ENCODE results near the gene KIAA1671.

KIAA1671 gene

GRCh38 chr22:25109878-25110595 lies 157.5 kb downstream of the KIAA1671 start:
- no peak for DNase-seq

DNA sequence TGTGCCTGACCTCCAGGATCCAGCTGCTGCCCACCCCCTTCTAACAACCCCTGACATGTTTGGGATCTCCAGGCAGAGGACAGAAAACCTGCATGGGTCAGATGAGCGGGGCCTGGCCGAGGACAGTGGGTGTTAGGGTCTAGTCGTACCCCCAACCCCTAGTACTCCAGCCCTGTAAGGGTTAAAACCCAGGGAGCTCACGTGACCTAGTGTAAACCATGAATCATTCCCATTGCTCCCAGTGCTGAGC lies 158.0 kb downstream of the KIAA1671 start:
- DNase-seq: no peak

DNA sequence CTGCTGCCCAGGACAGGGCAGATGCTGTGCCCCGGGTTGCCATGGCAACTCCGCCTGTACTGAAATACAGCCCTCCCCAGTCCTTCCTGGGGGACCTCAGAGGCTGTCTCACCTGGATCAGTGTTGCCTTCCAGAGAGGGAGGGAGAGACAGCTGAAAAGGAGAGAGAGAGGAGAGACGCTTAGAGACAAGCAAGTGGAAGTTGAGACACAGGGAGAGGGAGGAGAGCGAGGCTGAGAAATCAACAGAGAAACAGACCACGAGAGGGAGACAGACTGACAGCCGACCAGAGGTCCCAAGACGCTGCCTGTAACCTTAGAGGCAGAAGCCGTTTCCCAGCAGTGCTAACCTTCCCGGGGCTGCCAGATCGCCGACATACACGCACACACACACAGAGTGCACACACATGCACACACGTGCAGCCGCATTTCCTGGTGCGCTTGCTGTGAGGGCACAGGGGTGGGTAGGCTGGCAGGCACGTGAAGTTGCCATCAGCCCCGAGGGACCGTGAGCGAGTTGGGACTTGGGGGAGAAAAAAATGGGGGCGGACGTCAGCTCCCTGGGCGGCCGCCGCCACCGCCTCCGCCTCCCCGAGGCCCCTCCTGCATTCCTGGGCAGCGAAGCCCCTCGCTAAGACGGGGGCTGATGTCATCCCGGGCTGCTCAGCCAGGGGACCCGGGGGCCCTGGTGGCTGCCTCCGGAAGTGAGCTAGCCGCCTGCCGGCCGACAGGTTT lies 158.5 kb downstream of the KIAA1671 start:
- DNase-seq: peak in 36 of 56 donors; percentile 12 to 79 (median 48)

DNA sequence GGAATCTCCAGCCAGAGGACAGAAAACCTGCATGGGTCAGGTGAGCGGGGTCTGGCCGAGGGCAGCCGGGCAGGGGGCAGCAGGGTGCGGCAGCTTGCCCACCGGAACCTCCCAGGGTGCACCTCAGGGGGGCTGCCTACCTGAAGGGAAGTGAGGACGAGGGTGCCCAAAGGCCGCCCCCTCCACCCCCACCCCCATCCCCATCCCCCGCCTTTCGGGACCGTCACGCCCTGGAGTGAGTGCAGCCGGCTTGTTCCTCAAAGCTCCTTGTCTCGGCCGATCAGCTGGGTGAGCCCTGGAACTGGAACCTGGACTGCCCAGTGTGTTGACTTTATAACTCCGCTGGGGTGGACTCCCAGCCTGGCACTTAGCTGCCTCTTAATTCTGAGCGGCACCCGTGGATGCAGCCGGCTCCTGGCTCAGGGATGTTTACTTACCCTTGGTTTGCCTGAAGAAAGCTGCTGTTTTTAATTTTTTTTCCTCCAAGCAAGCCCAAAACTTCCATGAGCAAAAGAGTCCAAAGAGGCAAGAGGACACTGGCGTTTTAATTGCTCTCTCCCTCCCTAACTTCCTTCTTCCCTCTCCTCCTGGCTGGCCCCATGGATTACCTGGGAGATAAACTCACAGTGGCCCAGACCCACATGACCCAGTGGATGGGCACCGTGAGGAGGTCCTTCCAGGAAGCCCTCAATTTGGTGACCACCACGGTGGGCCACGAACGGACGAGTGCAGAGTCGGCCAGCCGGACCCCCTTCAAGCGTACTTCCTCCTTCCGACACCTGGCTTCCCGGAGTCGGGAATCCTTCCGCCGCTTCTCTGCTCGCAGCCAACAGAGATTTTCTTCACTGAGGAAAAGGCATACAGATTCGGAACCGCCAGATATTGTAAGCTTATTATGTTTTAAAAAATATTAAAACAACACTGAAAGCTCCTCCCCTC lies 159.3 kb downstream of the KIAA1671 start:
- peak in 4 of 56 donors; percentile 13 to 34 (median 27) for DNase-seq

DNA sequence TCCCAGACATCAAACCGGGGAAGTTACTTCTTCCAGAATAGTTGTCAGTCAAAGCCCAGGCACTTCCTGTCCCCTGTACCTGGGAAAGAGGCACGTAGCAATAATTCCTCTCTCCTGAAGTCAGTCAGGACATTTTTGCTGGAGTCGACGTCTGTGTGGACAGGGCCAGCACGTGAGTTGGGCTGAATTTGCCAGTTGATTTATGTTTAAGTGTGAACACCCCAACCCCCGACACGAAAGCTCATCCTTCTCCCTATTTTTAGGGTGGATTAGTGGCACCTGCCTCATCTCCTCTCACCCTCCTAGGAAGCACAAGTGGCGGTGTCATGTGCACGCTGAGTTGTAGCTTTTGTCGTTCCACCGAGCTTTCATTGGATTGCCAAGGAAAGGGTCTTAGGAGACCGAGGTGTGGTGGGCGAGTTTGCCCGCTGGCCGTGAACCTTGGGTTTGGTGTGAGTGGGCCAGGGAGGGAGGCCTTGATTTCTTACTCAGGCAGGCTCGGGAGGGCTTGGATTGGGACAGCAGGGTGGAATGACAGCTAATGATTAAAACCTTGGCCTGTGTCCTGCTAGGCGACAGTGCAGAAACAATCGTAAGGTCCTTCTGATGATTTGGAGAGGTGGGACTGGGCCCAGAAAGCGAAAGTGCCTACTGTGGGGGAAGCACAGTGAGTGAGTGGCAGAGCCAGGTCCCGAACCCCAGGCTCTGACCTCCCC lies 160.2 kb downstream of the KIAA1671 start:
- DNase-seq: peak in 3 of 56 donors; percentile 23 to 31 (median 24)

GRCh38 chr22:25113316-25113721 lies 160.8 kb downstream of the KIAA1671 start:
- DNase-seq: peak in 2 of 56 donors; percentile 12 to 15

GRCh38 chr22:25114369-25115362 lies 162.2 kb downstream of the KIAA1671 start:
- DNase-seq: no peak

DNA sequence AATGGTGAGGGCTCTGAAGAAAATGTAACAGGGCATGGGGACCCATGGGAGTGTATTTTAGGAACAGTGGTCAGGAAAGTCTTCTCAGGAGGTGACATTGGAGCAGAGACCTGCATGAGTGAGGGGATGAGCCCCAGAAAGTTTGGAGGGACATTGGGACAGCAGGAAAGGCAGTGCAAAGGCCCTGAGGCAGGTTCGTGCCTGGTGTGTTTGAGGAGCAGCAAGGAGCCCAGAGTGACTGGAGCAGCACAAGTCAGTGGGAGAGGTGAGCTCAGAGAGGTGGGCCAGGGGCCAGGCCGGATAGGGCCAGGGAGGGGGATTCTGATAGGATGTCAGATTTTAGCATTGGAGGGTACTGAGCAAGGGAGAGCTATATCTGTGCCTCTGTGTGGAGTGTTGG lies 167.1 kb downstream of the KIAA1671 start:
- no peak for DNase-seq

- peak in 4 of 56 donors; percentile 9 to 20 (median 16) for DNase-seq
Measured at GRCh38 chr22:25120093-25120561, 167.6 kb downstream of the KIAA1671 start.

GRCh38 chr22:25120761-25121212 lies 168.3 kb downstream of the KIAA1671 start:
- no peak for DNase-seq

- DNase-seq: no peak
Measured at GRCh38 chr22:25122136-25122764, 169.7 kb downstream of the KIAA1671 start.

- no peak for DNase-seq
Measured at GRCh38 chr22:25123677-25124076, 171.2 kb downstream of the KIAA1671 start.

GRCh38 chr22:25125693-25126357 lies 173.3 kb downstream of the KIAA1671 start:
- DNase-seq: no peak

DNA sequence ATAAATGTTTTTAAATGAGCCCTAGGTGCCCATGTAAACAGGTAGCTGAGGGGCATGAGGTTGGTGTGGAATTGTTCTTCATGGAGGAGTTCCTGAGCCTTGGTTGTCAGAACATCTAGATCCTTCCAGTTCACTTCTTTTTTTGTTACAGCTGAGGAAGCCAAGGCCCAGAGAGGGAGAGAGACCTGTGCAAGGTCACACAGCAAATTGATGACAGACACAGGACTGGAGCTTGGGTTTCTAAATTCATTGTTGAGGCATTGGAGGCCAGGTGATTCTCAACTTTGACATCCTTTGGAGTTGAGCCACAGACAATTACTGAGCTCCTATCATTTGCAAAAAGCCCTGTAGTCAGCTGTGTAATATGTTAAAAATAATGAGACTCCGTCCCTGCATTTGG lies 174.0 kb downstream of the KIAA1671 start:
- DNase-seq: no peak

GRCh38 chr22:25127318-25127717 lies 174.8 kb downstream of the KIAA1671 start:
- DNase-seq: no peak

DNA sequence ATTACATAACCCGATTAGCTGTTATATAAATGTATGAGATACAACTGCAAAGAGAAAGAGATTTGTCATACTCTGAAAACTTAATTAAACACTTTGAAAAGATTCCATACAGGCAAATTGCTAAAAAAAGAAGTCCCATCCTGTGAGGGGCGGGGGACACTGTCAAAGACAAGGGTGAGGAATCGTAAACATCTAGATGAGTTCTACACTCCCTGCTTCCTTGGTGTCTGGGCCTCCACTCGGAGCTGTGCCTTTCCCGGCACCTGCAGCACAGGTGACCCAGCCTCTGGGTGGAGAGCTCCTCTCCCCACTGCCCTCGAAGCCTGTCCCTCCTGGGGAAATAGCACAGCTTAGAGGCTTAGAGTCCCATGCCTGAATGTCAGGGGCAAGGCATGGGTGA lies 177.9 kb downstream of the KIAA1671 start:
- DNase-seq: peak in 22 of 56 donors; percentile 6 to 73 (median 41)

- DNase-seq: no peak
Measured at GRCh38 chr22:25131198-25131887, 178.8 kb downstream of the KIAA1671 start.

DNA sequence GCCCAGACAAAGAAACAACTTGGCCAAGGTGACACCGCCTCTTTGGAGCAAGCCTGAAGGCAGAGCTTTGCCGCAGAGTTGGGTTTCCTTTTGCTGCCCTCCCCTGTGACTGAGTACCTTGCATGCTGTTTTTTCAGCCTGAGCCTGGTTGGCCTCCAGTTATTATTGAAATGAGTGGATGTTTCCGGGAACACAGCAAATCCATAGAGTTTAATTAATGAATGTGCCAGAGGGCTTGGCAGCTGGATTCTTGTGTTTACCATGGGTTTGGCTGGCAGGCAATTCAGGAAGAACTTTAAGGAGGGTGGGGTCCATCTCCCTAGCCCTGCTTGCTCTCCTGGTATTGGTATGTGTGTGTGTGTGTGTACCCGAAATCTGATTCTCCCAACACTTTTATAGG lies 181.5 kb downstream of the KIAA1671 start:
- DNase-seq: no peak
